Suprapubic skin (tissue), 4 donors: Measurements from ENCODE around the gene C1orf50. TPM values are rescaled to one million over a fixed set of nuclear protein-coding genes. Genes with fewer than 3 reads are reported as not detected.

ENCODE experiments used
- DNase-seq, 2 donors: peaks; one replicate each; pipeline ENCODE4 v3.0.0-alpha.2; 2019; ENCODE audit warnings: low spot score in 2 of 2
- H3K27ac ChIP-seq: fragments of 200-600 bp; sonication (generic); one replicate; pipeline ENCODE4 v1.5.1; 2019
- H3K27me3 ChIP-seq: fragments of 200-600 bp; sonication (generic); one replicate; pipeline ENCODE4 v1.5.1; 2019
- H3K36me3 ChIP-seq: fragments of 200-600 bp; sonication (generic); one replicate; pipeline ENCODE4 v1.5.1; 2019
- H3K4me1 ChIP-seq: fragments of 200-600 bp; sonication (generic); one replicate; pipeline ENCODE4 v1.5.1; 2019
- H3K4me3 ChIP-seq: fragments of 200-600 bp; sonication (generic); one replicate; pipeline ENCODE4 v1.5.1; 2019; ENCODE audit warnings: mild to moderate bottlenecking
- H3K9me3 ChIP-seq: fragments of 200-600 bp; sonication (generic); one replicate; pipeline ENCODE4 v1.5.1; 2019
- EP300 ChIP-seq: sonication (generic); formaldehyde crosslinking; IDR thresholded peaks from one replicate; pipeline ENCODE4 v1.6.1; 2017; ENCODE audit warnings: antibody characterized with exemption
- POLR2A ChIP-seq, 2 donors: fragments of 450-650 bp; IDR thresholded peaks; one replicate each; pipeline ENCODE4 v1.6.1; 2017; ENCODE audit warnings: antibody characterized with exemption in 2 of 2, mild to moderate bottlenecking in 2 of 2, moderate library complexity in 2 of 2
- POLR2AphosphoS5 ChIP-seq, 3 donors: sonication (generic); formaldehyde crosslinking; IDR thresholded peaks; one replicate each; pipeline ENCODE4 v1.6.1; 2017; ENCODE audit warnings: antibody characterized with exemption in 3 of 3
- WGBS: methylation state at CpG from one replicate; pipeline ENCODE4 v1.1.5; 2018; 5-methylcytosine and 5-hydroxymethylcytosine counted together
- total RNA-seq, 4 donors: library from RNA; depleted of rRNA; stranded (reverse); fragments of >200 nt; gene quantifications; one replicate each; pipeline ENCODE4 v1.1.0, GENCODE V29; 2016
- TF ChIP-seq, protein P1 (sequence below), 2 donors: fragments of 200-600 bp in 1 of 2; fragments of 450-650 bp in 1 of 2; sonication (generic) in 1 of 2; IDR thresholded peaks; one replicate each; pipeline ENCODE4 v1.5.1; 2016 to 2019; ENCODE audit warnings: antibody characterized with exemption in 2 of 2, mild to moderate bottlenecking in 1 of 2, moderate library complexity in 1 of 2

The C1orf50 gene
- total RNA-seq, 4 donors from 2014 or later: 2.2 to 7.6 (median 3.1) TPM

DNA sequence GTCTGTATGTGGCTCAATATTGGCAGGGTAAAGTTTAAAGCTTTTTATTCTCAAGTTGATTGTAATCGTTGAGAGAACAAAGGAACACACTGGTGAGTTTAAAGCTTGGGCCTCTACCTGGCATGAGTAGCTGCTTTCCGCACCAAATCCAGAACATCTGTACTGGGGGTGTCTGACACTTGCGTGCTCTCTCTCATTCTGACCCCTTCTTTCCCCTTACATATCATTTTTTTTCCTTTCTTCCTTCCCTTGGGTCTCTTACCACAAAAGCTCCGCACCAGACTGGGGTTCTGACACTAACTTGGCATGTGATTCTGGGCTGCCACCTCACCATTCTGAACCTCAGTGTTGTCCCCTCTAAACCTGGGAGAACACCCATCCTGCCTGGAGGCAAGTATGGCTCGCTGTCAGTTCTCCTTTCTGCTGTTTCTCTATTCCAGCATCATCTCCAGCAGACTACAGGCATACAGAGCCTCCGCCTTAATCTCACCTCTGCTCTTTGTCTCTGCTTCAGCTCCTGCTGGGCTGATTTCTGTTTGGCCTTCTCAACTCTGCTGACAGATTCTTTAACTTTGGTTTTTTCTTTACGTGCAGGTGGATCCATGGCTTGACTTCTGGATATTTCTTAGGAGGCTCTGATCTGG is 49.0 kb downstream of the C1orf50 start:
- DNase-seq: no peak
- TF ChIP-seq, protein P1, sequence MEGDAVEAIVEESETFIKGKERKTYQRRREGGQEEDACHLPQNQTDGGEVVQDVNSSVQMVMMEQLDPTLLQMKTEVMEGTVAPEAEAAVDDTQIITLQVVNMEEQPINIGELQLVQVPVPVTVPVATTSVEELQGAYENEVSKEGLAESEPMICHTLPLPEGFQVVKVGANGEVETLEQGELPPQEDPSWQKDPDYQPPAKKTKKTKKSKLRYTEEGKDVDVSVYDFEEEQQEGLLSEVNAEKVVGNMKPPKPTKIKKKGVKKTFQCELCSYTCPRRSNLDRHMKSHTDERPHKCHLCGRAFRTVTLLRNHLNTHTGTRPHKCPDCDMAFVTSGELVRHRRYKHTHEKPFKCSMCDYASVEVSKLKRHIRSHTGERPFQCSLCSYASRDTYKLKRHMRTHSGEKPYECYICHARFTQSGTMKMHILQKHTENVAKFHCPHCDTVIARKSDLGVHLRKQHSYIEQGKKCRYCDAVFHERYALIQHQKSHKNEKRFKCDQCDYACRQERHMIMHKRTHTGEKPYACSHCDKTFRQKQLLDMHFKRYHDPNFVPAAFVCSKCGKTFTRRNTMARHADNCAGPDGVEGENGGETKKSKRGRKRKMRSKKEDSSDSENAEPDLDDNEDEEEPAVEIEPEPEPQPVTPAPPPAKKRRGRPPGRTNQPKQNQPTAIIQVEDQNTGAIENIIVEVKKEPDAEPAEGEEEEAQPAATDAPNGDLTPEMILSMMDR (IDR thresholded peaks at IDR 0.05): no peak
- TF ChIP-seq POLR2AphosphoS5 (IDR thresholded peaks at IDR 0.05) (no peak), EP300 (no peak), POLR2A (IDR thresholded peaks at IDR 0.05) (no peak)
- H3K36me3 ChIP-seq: no peaks in the 10 kb centered on the region
- H3K9me3 ChIP-seq: no peaks in the 10 kb centered on the region
- H3K27me3 ChIP-seq: no peaks in the 10 kb centered on the region
- H3K4me1 ChIP-seq: peaks cover 22% of the 10 kb centered on the region
- peak overlapping the region; percentile 96 for H3K27ac ChIP-seq
- H3K4me3 ChIP-seq: peak overlapping the region; percentile 64
- WGBS: 21% methylated on average over 7 of the region's 7 CpGs

DNA sequence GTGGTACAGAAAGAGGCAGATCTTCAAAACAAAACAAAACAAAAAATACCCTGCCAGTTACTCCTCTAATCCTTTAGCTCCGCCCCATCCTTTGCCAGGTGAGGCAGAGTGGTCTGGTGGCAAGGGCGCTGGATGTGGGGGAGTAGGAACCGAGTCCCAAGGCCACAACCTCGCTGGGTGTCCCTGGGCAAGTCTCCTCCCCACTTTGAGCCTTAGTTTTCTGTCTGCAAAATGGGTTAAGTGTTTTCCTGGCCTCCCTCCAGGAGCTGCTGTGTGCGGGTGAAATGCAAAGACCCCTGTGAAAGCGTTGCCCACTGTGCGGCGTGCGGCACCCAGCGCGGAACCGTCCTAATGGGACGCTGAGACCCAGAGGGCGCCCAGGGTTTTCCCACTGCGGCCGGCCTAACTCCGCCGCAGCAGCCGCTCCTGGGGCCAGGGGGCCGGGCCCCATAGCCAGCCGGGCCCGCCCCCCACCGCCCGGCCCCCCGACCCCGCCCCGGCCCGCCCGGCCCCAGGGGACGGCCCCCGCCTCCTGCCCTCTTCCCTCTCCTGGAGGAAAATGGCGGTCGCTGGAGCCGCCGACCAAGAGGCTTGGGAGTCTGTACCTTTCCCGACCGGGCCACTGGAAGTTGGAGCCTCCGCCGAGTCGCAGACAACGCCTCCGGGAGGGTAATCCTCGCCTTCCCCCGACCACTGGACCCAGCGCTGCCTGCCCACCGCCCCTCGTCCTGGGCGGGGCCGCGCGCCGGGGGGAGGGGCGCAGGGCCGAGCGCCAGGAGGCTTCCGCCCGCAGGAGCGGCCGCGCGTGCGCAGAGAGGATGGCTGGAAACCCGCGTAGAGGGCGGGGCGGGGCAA is 49.8 kb downstream of the C1orf50 start, which contains the start of the genes ERMAP and SVBP:
Gene ERMAP, plus strand, starts transcription at position 538 of the 855 bp plus-strand sequence. CDS start 13,327 bp downstream, outside the sequence.
Gene SVBP, minus strand, starts transcription at position 813 of the 855 bp plus-strand sequence. CDS start 853 bp downstream, outside the sequence.
- peak; percentile 91 to 94 for DNase-seq
- peak within 1 kb of the TSS; percentile 96 for H3K27ac ChIP-seq
- no peaks in the 10 kb centered on the region for H3K36me3 ChIP-seq
- TF ChIP-seq, protein P1 (IDR thresholded peaks at IDR 0.05): no peak
- no peak for TF ChIP-seq POLR2A (IDR thresholded peaks at IDR 0.05)
- TF ChIP-seq EP300: no peak
- peak in 2 of 3 donors; percentile 47 to 81 for TF ChIP-seq POLR2AphosphoS5 (IDR thresholded peaks at IDR 0.05)
- no peaks in the 10 kb centered on the region for H3K27me3 ChIP-seq
- WGBS: 2% methylated on average over 12 of the region's 66 CpGs
- H3K9me3 ChIP-seq: no peaks in the 10 kb centered on the region
- peak within 1 kb of the TSS; percentile 64 for H3K4me3 ChIP-seq
- peaks cover 22% of the 10 kb centered on the region for H3K4me1 ChIP-seq

DNA sequence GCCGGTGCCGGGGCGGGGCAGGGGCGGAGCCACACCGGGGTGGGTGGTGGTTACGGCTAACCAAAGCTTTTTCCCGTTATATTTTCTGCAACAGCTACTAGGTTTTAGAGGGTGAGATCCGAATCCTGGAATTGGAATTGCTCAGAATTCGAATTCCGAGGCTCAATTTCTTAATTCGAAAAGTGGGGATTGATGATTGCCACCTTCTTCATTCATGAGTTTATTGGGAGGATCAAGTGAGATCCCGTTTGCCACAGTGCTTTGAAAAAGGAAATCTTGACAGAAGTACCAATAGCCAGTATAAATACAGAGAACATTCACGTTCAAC is 50.4 kb downstream of the C1orf50 start:
- WGBS: 0% methylated on average over 6 of the region's 13 CpGs
- no peaks in the 10 kb centered on the region for H3K9me3 ChIP-seq
- TF ChIP-seq POLR2AphosphoS5 (IDR thresholded peaks at IDR 0.05) (no peak), EP300 (no peak), POLR2A (IDR thresholded peaks at IDR 0.05) (no peak)
- TF ChIP-seq, protein P1 (IDR thresholded peaks at IDR 0.05): no peak
- no peaks in the 10 kb centered on the region for H3K27me3 ChIP-seq
- H3K4me3 ChIP-seq: peak overlapping the region; percentile 64
- no peak for DNase-seq
- H3K4me1 ChIP-seq: peaks cover 24% of the 10 kb centered on the region
- H3K36me3 ChIP-seq: no peaks in the 10 kb centered on the region
- peak overlapping the region; percentile 96 for H3K27ac ChIP-seq

- no peak overlapping the region for H3K27ac ChIP-seq
- TF ChIP-seq POLR2A (IDR thresholded peaks at IDR 0.05): no peak
- TF ChIP-seq, protein P1 (IDR thresholded peaks at IDR 0.05): no peak
- TF ChIP-seq EP300: no peak
- no peak for TF ChIP-seq POLR2AphosphoS5 (IDR thresholded peaks at IDR 0.05)
- peaks cover 30% of the 10 kb centered on the region for H3K4me1 ChIP-seq
- H3K27me3 ChIP-seq: no peaks in the 10 kb centered on the region
- H3K36me3 ChIP-seq: no peaks in the 10 kb centered on the region
- 99% methylated on average over 3 of the region's 3 CpGs for WGBS
- no peak for DNase-seq
- H3K4me3 ChIP-seq: no peak overlapping the region
- no peaks in the 10 kb centered on the region for H3K9me3 ChIP-seq
These were observed 50.9 kb downstream of the C1orf50 start for GRCh38 chr1:42817976-42818375.

DNA sequence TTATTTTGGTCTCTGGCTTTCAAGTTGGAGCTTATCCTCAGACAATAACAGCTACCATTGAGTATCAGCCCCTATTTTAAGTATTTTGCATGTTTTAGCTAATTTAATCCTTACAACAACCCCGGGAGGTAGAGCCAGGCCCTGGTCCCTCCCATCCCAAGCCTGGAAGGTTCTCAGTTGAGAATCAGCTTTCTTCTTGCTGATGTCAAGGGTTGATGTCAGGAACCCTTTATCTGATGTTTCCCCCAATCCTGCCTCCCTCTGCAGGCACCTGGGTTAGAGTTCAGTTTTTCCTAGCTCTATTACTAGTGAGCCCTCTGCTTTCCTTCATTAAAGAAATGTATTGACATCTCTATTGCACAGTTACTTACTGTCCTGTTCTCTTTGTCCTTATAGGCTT is 53.8 kb downstream of the C1orf50 start:
- WGBS: 61% methylated on average over 1 of the region's 1 CpG
- Histone ChIP-seq H3K4me3 (no peak overlapping the region), H3K9me3 (no peaks in the 10 kb centered on the region), H3K27me3 (no peaks in the 10 kb centered on the region), H3K27ac (no peak overlapping the region), H3K4me1 (peaks cover 25% of the 10 kb centered on the region), H3K36me3 (no peaks in the 10 kb centered on the region)
- DNase-seq: no peak
- no peak for TF ChIP-seq POLR2A (IDR thresholded peaks at IDR 0.05)
- TF ChIP-seq, protein P1 (IDR thresholded peaks at IDR 0.05): no peak
